ENCODE results near the gene EPO.
"Not testable (repeated sequence)": the region's sequence is repeated elsewhere in the genome, so short reads cannot be mapped to it uniquely, and the experiment has no call there.

EPO gene

GRCh38 chr7:100683659-100684533 lies 36.4 kb upstream of the EPO start:
- no peak for DNase-seq

GRCh38 chr7:100684534-100685042 lies 35.7 kb upstream of the EPO start:
- no peak for DNase-seq

GRCh38 chr7:100685049-100685605 lies 35.1 kb upstream of the EPO start:
- DNase-seq: no peak

- no peak for DNase-seq
Observed at GRCh38 chr7:100685631-100686145, 34.6 kb upstream of the EPO start.

- no peak for DNase-seq
Observed at GRCh38 chr7:100686201-100686821, 34.0 kb upstream of the EPO start.

GRCh38 chr7:100686822-100687211 lies 33.5 kb upstream of the EPO start:
- no peak for DNase-seq

- DNase-seq: no peak
Observed at GRCh38 chr7:100687261-100687660, 33.0 kb upstream of the EPO start.

GRCh38 chr7:100687751-100688300 lies 32.4 kb upstream of the EPO start:
- no peak for DNase-seq

GRCh38 chr7:100688326-100688860 lies 31.9 kb upstream of the EPO start:
- no peak for DNase-seq

- DNase-seq: no peak
Observed at GRCh38 chr7:100689230-100690135, 30.8 kb upstream of the EPO start.

- DNase-seq: peak; percentile 72
Observed at GRCh38 chr7:100691676-100692577, 28.3 kb upstream of the EPO start.

GRCh38 chr7:100692578-100692961 lies 27.7 kb upstream of the EPO start:
- no peak for DNase-seq

GRCh38 chr7:100693312-100694097 lies 26.8 kb upstream of the EPO start:
- no peak for DNase-seq

- peak; percentile 42 for DNase-seq
Observed at GRCh38 chr7:100694098-100694745, 26.0 kb upstream of the EPO start, which contains the start of gene GIGYF1. Gene GIGYF1, minus strand, starts transcription at chr7:100694250. Its CDS starts 6,012 bp downstream, at chr7:100688238.

- no peak for DNase-seq
Observed at GRCh38 chr7:100696123-100696521, 24.1 kb upstream of the EPO start.

- no peak for DNase-seq
Observed at GRCh38 chr7:100699018-100699417, 21.2 kb upstream of the EPO start.

- DNase-seq: not testable (repeated sequence)
Observed at GRCh38 chr7:100701089-100701488, 19.2 kb upstream of the EPO start.

- peak; percentile 62 for DNase-seq
Observed at GRCh38 chr7:100705320-100705752, 14.9 kb upstream of the EPO start.

Data from NCI-H526 treated with DMSO at 0.1 percent for 48 hours (cell line).